ENCODE results near the gene PTRH1.
"Not testable (repeated sequence)": the region's sequence is repeated elsewhere in the genome, so short reads cannot be mapped to it uniquely, and the experiment has no call there.

PTRH1 gene, protein sequence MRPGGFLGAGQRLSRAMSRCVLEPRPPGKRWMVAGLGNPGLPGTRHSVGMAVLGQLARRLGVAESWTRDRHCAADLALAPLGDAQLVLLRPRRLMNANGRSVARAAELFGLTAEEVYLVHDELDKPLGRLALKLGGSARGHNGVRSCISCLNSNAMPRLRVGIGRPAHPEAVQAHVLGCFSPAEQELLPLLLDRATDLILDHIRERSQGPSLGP

GRCh38 chr9:127715470-127716337 lies at the start of gene PTRH1, which contains the start of gene TTC16:
TSS of gene PTRH1 (minus strand) at chr9:127715663. CDS start at chr9:127715639, 24 bp downstream.
TSS of gene TTC16 (plus strand) at chr9:127716079. CDS start at chr9:127716146, 67 bp downstream.
- peak; percentile 94 to 96 for DNase-seq

DNA sequence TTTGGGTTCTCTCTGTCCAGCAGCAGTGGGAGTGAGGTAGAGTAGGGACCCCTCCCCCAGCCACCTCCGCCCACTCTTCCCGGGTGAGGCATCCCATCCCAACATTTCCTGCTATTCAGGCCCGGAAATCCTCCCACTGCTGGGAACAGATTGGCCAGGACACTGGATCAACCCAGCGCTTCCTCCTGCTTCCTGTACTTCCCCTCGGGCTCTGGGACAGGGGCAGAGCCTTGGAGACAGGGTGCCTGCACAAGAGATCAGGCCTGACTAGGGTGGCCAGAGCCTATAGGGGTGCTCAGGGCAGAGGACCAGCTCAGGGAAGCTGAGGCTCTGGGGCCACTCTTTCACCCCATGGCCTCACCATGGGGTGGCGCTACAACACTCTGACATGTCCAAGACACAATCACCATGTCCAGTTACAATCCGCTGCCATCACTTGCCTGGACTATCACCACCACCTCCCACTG lies 48.5 kb upstream of the PTRH1 start:
- peak in 1 of 2 donors; percentile 47 for DNase-seq

DNA sequence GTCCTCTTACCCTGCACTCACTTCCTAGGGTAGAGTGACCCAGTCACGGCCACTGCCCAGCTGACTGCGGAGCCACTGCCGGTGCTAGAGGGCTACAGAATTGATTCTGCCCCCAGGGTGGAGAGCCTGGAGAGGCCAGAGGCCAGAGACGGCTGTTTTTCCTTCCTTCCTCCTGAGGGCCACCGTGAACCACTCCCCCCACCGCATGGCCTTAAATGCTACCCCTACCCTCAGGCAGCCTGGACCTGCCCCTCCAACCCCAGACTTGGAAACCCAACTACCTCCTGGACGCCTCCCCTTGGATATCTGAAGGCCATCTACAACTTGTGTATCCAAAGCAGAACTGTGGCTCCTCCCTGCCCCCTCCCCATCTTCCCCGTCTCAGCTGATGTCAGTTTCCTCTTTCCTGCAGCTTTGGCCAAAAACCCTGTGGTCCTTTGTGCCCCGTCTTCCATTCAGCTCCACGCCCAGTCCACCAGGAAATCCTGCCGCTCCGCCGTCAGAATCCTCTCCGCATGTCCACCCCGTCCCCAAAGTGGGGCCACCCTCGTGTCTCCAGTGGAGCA lies 46.7 kb upstream of the PTRH1 start:
- DNase-seq = peak in 1 of 2 donors; percentile 29

GRCh38 chr9:127761491-127761956 lies 46.1 kb upstream of the PTRH1 start:
- no peak for DNase-seq

- no peak for DNase-seq
These were observed 45.6 kb upstream of the PTRH1 start for GRCh38 chr9:127761061-127761460.

DNA sequence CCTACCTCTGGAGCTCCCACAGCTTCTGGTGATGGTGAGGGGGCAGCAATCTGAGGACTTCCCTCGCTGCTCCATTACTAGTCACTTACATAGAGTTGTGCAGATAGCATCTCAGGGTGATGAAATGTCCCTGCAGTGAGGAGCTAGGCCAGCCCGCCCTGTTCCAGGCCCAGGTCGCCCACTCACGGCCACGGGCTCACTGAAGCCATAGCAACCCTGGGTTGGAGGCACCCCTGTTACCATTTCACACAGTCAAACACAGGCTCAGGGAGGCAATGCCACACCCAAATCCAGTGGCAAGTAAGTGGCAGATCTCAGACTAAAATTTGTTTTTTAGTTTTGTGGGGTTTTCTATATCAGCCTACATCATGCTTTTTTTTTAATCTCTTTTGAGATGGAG lies 43.4 kb upstream of the PTRH1 start:
- DNase-seq = no peak

- not testable (repeated sequence) for DNase-seq
These were observed 41.3 kb upstream of the PTRH1 start for GRCh38 chr9:127756776-127757175.

- no peak for DNase-seq
These were observed 40.8 kb upstream of the PTRH1 start for GRCh38 chr9:127756233-127756632.

GRCh38 chr9:127755061-127756060 lies 39.9 kb upstream of the PTRH1 start:
- DNase-seq = no peak

- no peak for DNase-seq
These were observed 38.9 kb upstream of the PTRH1 start for GRCh38 chr9:127754099-127755060.

DNA sequence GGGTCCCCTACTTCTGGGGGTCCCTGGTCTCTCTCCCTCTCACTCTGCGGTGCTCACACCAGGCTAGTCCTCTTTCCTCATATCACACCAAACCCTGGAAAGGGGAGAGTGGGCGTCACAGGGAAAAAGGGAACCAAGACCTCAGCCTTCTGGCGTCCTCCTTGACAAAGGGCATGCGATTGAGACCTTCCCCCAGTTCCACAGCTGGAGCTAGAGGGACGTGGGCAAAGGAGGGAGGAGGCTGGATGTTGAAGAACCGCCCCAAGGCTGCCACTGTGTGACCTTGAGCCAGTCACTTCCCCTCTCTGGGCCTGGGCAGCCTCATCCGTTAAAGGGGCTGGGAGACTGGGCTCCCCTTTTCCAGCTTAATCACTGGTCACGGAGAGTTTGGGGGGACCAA lies 38.2 kb upstream of the PTRH1 start:
- no peak for DNase-seq

- no peak for DNase-seq
These were observed 37.7 kb upstream of the PTRH1 start for GRCh38 chr9:127753148-127753547.

DNA sequence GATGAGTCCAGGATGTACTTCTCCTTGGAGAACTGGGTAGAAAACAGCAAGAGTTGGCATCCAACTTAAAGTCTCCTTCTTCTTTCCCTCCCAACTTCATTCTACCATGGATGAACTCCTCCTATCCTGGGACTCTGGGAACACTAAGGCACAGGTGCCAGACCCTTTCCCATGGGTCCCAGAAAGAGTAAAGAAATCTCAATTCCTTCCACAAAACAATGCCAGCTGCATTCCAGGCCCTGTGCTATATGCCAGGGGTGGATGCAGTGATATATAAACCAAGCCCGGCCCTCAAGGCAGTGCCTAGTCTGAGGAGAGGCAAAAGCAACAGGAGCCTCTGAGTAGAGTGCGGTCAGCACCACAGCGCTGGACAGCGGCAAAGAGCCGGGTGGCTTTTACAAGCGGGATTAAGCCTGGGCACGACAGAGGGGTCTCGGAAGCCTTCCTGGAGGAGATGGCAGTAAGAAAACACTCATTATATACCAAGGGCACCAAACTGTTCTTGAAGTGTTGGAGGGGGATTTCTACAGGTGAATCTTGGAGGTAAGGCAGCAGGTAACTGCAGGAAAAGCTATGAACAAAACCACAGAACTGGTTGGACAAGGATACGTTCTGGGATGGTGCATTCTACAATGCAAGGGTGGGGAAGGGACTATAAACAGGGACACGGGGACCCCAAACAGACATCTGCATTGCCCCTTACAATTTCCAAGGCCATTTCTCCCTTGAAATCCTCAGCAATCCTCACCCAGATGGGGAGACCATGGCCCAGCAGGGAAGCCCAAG lies 36.0 kb upstream of the PTRH1 start:
- no peak for DNase-seq

DNA sequence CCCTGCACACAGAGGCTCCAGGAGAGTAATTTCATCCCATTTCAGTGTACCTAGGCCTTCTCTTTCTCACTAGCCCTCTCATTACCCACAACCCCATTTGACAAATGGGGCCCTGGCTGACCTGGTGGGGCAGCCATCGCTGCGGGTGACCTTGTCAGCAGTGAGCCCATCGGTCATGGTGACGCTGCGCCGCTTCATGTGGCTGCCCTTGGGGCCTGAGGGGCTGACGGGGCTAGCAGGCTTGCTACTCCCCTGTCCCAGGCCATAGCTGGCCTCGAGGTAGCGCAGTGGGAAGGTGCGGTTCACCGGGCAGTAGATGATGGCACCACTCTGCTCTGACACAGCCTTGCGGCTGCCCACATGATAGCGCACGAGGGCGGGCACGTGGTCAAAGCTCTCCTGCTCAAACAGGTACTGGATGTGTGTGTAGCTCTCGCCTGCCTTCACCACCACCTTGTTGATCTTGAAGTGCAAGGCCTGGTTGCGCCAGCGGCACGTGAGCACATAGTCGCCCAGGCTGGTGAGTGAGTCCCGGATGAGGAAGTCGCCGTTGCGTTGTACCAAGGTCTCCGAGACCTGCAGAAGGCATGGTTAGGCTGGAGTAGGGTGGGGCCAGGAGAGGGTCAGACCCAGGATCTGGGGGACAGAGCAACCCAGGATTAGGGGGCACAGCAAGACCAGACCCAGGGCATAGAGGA lies 33.8 kb upstream of the PTRH1 start:
- no peak for DNase-seq

DNA sequence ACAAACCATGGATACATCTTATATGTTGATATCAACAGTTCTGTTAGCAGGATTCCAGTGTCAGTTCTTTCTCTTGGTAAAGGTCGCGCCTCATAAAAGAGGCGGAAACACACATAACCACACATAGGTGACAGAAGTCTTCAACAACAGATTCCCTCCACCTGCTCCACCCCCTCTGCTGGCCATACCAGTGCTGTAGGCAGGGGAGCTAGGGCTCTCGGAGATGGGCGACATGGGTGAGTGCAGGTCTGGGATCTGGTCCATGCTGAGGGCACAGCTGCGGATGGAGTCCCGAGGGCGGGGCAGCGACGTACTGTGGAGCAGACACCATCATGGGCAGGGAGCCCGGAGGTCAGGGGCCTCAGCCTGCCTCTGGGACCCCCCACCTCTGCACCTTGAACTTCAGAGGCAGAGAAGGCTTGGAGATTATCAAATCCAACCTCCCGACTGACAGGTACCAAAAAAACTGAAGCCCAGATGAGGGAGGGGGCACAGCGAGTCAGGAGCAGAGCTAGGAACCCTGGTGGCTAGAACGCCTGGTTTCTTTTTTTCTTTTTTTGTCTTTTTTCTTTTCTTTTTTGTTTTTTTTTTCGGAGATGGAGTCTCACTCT lies 31.6 kb upstream of the PTRH1 start:
- DNase-seq = peak; percentile 42 to 45

GRCh38 chr9:127744398-127745110 lies 29.1 kb upstream of the PTRH1 start:
- DNase-seq = no peak

GRCh38 chr9:127742435-127743088 lies 27.1 kb upstream of the PTRH1 start:
- DNase-seq = no peak
